ENCODE data around the gene CCPG1. TPM values are rescaled to one million over a fixed set of nuclear protein-coding genes. Genes with fewer than 3 reads are reported as not detected.

Gene CCPG1
- total and polyA plus RNA-seq, 10 of the 15 experiments (the other 5 are each of a cell fraction or from before 2014, with no cell fraction given), result 5.1 to 15.8 (median 10.0) TPM

- Histone ChIP-seq H3K4me3 (no peak overlapping the region), H2AFZ (ENCODE audit: control insufficient read depth, low read depth, low read length) (no peak overlapping the region), H3K9ac (ENCODE audit: control insufficient read depth, insufficient read depth, low read length) (no peak overlapping the region), H3K27me3 (replicated peaks in 1 of 2; ENCODE audit: control insufficient read depth in 2 of 2, insufficient read depth in 2 of 2, low read length in 1 of 2) (no peaks in the 10 kb centered on the region), H3K27ac (ENCODE audit: control insufficient read depth, insufficient read depth) (no peak overlapping the region), H3K4me1 (ENCODE audit: control insufficient read depth, insufficient read depth, low read length) (no peaks in the 10 kb centered on the region), H3K9me3 (replicated peaks; ENCODE audit: control insufficient read depth, insufficient read depth, low read length) (no peaks in the 10 kb centered on the region), H3K79me2 (ENCODE audit: control insufficient read depth, insufficient read depth, low read length) (no peaks in the 10 kb centered on the region), H3K4me2 (ENCODE audit: control insufficient read depth, insufficient read depth) (no peak overlapping the region), H3K36me3 (ENCODE audit: control insufficient read depth in 2 of 2, insufficient read depth in 2 of 2, low read length in 1 of 2) (peaks cover 0 to 8% of the 10 kb centered on the region in 2 experiments; a peak in 1 of 4 replicates), H4K20me1 (ENCODE audit: control insufficient read depth, insufficient read depth) (no peaks in the 10 kb centered on the region)
- intact Hi-C loops (cut with micrococcal nuclease; ENCODE audit: unreplicated experiment) (no loop called here), in situ Hi-C loops (cut with MboI) (no loop called here)
- CTCF ChIA-PET, result interaction anchor here (1.0 kb wide), 1 partner anchor 9 kb away, joined by 3 read pairs; no protein-coding TSS in a partner anchor
- no TSS peak for BruUV-seq (replicated peaks)
- SMC1A ChIA-PET (ENCODE audit: uncharacterized antibody, unreplicated experiment), result no interaction called here
- DNase-seq (ENCODE audit: low read depth, low spot score) (no peak), FAIRE-seq (no peak), ATAC-seq (no peak)
- POLR2A ChIA-PET, result interaction anchor here (0.7 kb wide), 1 partner anchor 38 kb away, joined by 3 read pairs; no protein-coding TSS in a partner anchor
- TF ChIP-seq CHD4 (IDR thresholded peaks at IDR 0.05), result no peak
- TF ChIP-seq SKIL (IDR thresholded peaks at IDR 0.05; ENCODE audit: low read depth, poor library complexity, severe bottlenecking), result no peak
- no peak for TF ChIP-seq IRF3 (IDR thresholded peaks at IDR 0.05)
- no peak for TF ChIP-seq IRF4 (IDR thresholded peaks at IDR 0.05; ENCODE audit: low read depth, low read length)
- no peak for TF ChIP-seq SREBF2 (IDR thresholded peaks at IDR 0.05; ENCODE audit: low read length)
- TF ChIP-seq ELK1 (IDR thresholded peaks at IDR 0.05; ENCODE audit: low read depth, low read length), result no peak
- TF ChIP-seq IKZF2 (IDR thresholded peaks at IDR 0.05), result no peak
- RAD21 ChIA-PET (ENCODE audit: unreplicated experiment), result no interaction called here
These were observed 21.1 kb downstream of the CCPG1 start for GRCh38 chr15:55387027-55387426.

Measured in GM12878 (cell line).